Activated CD4-positive, alpha-beta T cell treated with anti-CD3 and anti-CD28 coated beads, Interleukin-10, Interleukin-2, amounts not matched to agents 100 ng/mL and 50 ng/mL, durations not matched to agents 16 hours and 8 hours (primary cell): ENCODE results near the gene KCTD2.
A peak's percentile ranks its signal among the peaks of the same experiment; 100 is the strongest.
"Not testable (repeated sequence)": the region's sequence is repeated elsewhere in the genome, so short reads cannot be mapped to it uniquely, and the experiment has no call there.

ENCODE experiments used
- DNase-seq: peaks from one replicate; pipeline ENCODE4 v3.0.0-alpha.2; 2020

Gene KCTD2

GRCh38 chr17:75020331-75021110, 26.5 kb upstream of the KCTD2 start:
- no peak for DNase-seq

- DNase-seq, result peak; percentile 39
Measured at GRCh38 chr17:75024686-75025397, 22.2 kb upstream of the KCTD2 start.

GRCh38 chr17:75025398-75025734, 21.7 kb upstream of the KCTD2 start:
- DNase-seq, result not testable (repeated sequence)

GRCh38 chr17:75026650-75027049, 20.4 kb upstream of the KCTD2 start:
- DNase-seq, result not testable (repeated sequence)

GRCh38 chr17:75030161-75030560, 16.9 kb upstream of the KCTD2 start:
- DNase-seq, result no peak

- peak; percentile 59 for DNase-seq
Measured at GRCh38 chr17:75031972-75032719, 14.9 kb upstream of the KCTD2 start.

GRCh38 chr17:75032720-75033280, 14.2 kb upstream of the KCTD2 start:
- no peak for DNase-seq

- DNase-seq, result peak; percentile 96
Measured at GRCh38 chr17:75033346-75034235, 13.4 kb upstream of the KCTD2 start.

GRCh38 chr17:75034236-75034908, 12.7 kb upstream of the KCTD2 start:
- peak; percentile 97 for DNase-seq

- DNase-seq, result peak; percentile 74
Measured at GRCh38 chr17:75036643-75037268, 10.3 kb upstream of the KCTD2 start.

- no peak for DNase-seq
Measured at GRCh38 chr17:75039238-75039637, 7.8 kb upstream of the KCTD2 start.

GRCh38 chr17:75041656-75042280, 5.3 kb upstream of the KCTD2 start:
- DNase-seq, result no peak

- DNase-seq, result not testable (repeated sequence)
Measured at GRCh38 chr17:75043789-75044188, 3.2 kb upstream of the KCTD2 start.

- DNase-seq, result no peak
Measured at GRCh38 chr17:75044716-75045115, 2.3 kb upstream of the KCTD2 start.

GRCh38 chr17:75045946-75046406, 1.0 kb upstream of the KCTD2 start:
- peak; percentile 64 for DNase-seq

GRCh38 chr17:75047398-75048098, 523 bp downstream of the KCTD2 start:
- DNase-seq, result peak; percentile 22

GRCh38 chr17:75048249-75048878, 1.3 kb downstream of the KCTD2 start:
- DNase-seq, result no peak

GRCh38 chr17:75049057-75049456, 2.0 kb downstream of the KCTD2 start:
- DNase-seq, result no peak

GRCh38 chr17:75049706-75050105, 2.7 kb downstream of the KCTD2 start:
- peak; percentile 11 for DNase-seq
